Gastroesophageal sphincter (tissue), 3 donors: Measurements from ENCODE around the gene KLHL29.
A peak's percentile ranks its signal among the peaks of the same experiment; 100 is the strongest.

Experiments used
- EP300 ChIP-seq: sonication (generic); formaldehyde crosslinking; IDR thresholded peaks from one replicate; pipeline ENCODE4 v1.6.1; 2017; ENCODE audit warnings: antibody characterized with exemption, mild to moderate bottlenecking
- POLR2A ChIP-seq, 2 donors: fragments of 450-650 bp; IDR thresholded peaks; one replicate each; pipeline ENCODE4 v1.6.1; 2017; ENCODE audit warnings: antibody characterized with exemption in 2 of 2, mild to moderate bottlenecking in 2 of 2, moderate library complexity in 1 of 2
- POLR2AphosphoS5 ChIP-seq: sonication (generic); formaldehyde crosslinking; IDR thresholded peaks from one replicate; pipeline ENCODE4 v1.6.1; 2017; ENCODE audit warnings: antibody characterized with exemption
- TF ChIP-seq, protein P1 (sequence below), 4 experiments: fragments of 200-600 bp in 2 of 4; fragments of 450-650 bp in 2 of 4; sonication (generic) in 1 of 4; IDR thresholded peaks; one replicate each; pipeline ENCODE4 v1.5.1; 2017 to 2019; ENCODE audit warnings: antibody characterized with exemption in 4 of 4, mild to moderate bottlenecking in 2 of 4, moderate library complexity in 2 of 4

DNA sequence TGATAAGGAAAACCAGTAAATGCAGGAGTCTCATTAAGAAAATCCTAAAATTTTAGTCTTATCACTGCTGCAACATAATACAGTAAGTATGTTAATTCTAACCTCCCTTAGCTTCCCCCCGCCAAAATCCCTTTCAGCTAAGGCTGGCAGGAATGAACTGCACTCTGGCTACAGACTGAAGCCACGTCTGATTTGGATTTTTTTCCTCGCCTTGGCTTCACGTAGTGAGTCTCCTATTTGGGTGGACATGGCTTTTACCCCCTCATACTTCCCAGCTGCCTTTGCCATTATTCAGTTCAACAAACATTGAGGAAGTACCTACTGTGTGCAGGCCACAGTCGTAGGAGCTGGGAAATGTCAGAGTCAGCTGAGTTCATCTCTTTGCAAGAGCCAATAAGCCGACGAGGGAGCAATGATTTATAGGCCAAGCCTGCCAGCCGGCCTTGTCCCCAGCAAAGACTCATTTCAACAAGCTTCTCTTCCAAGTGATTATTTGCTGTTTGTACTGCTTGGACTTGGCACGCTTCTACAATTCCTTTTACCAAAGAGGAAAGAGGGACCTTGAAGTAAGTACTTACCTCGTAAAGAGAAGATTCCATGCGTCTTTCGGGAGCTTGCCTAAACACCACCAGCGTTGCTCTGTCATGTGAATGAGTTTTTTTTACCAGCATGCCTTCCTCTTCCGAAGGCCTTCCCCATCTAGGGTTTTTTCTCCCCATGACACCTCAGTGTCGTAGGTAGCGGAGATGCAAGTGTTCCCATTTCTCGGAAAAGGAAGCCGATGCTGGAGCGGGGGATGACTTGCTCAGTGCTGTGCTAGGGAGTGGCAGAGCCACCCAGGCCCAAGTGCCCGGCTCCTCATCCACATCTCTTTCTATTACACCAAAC is 138.6 kb downstream of the KLHL29 start:
- TF ChIP-seq, protein P1, sequence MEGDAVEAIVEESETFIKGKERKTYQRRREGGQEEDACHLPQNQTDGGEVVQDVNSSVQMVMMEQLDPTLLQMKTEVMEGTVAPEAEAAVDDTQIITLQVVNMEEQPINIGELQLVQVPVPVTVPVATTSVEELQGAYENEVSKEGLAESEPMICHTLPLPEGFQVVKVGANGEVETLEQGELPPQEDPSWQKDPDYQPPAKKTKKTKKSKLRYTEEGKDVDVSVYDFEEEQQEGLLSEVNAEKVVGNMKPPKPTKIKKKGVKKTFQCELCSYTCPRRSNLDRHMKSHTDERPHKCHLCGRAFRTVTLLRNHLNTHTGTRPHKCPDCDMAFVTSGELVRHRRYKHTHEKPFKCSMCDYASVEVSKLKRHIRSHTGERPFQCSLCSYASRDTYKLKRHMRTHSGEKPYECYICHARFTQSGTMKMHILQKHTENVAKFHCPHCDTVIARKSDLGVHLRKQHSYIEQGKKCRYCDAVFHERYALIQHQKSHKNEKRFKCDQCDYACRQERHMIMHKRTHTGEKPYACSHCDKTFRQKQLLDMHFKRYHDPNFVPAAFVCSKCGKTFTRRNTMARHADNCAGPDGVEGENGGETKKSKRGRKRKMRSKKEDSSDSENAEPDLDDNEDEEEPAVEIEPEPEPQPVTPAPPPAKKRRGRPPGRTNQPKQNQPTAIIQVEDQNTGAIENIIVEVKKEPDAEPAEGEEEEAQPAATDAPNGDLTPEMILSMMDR (IDR thresholded peaks at IDR 0.05), result no peak
- no peak for TF ChIP-seq POLR2A (IDR thresholded peaks at IDR 0.05)
- TF ChIP-seq POLR2AphosphoS5, result peak; percentile 89
- TF ChIP-seq EP300, result no peak
